ENCODE data around the gene RIMBP2. TPM values are rescaled to one million over a fixed set of nuclear protein-coding genes. Genes with fewer than 3 reads are reported as not detected.

Gene RIMBP2
- total RNA-seq, 1 donor from 2014 or later = not detected

- Histone ChIP-seq H3K9me3 (replicated peaks) (peaks cover 25% of the 10 kb centered on the region), H3K4me1 (no peaks in the 10 kb centered on the region), H3K27ac (replicated peaks) (no peak overlapping the region), H3K27me3 (ENCODE audit: low read depth) (peaks cover 67% of the 10 kb centered on the region), H3K36me3 (no peaks in the 10 kb centered on the region), H3K4me3 (no peak overlapping the region)
- DNase-seq = no peak
- TF ChIP-seq CTCF (IDR thresholded peaks at IDR 0.05; ENCODE audit: borderline replicate concordance) = no peak
- intact Hi-C loops (cut with micrococcal nuclease) = no loop called here
These were observed 247.9 kb downstream of the RIMBP2 start for GRCh38 chr12:130468186-130468585.

GRCh38 chr12:130465626-130466025 lies 250.5 kb downstream of the RIMBP2 start:
- H3K27me3 ChIP-seq (ENCODE audit: low read depth) = peaks cover 72% of the 10 kb centered on the region
- H3K4me1 ChIP-seq = no peaks in the 10 kb centered on the region
- H3K27ac ChIP-seq (replicated peaks) = no peak overlapping the region
- H3K9me3 ChIP-seq (replicated peaks) = peaks cover 25% of the 10 kb centered on the region
- no peak for DNase-seq
- no peak overlapping the region for H3K4me3 ChIP-seq
- H3K36me3 ChIP-seq = no peaks in the 10 kb centered on the region
- no peak for TF ChIP-seq CTCF (IDR thresholded peaks at IDR 0.05; ENCODE audit: borderline replicate concordance)
- intact Hi-C loops (cut with micrococcal nuclease) = no loop called here

- H3K36me3 ChIP-seq = no peaks in the 10 kb centered on the region
- H3K27ac ChIP-seq (replicated peaks) = no peak overlapping the region
- H3K4me1 ChIP-seq = no peaks in the 10 kb centered on the region
- DNase-seq = no peak
- no peak for TF ChIP-seq CTCF (IDR thresholded peaks at IDR 0.05; ENCODE audit: borderline replicate concordance)
- H3K4me3 ChIP-seq = no peak overlapping the region
- H3K27me3 ChIP-seq (ENCODE audit: low read depth) = peaks cover 72% of the 10 kb centered on the region
- peaks cover 25% of the 10 kb centered on the region for H3K9me3 ChIP-seq (replicated peaks)
- intact Hi-C loops (cut with micrococcal nuclease) = no loop called here
These were observed 251.1 kb downstream of the RIMBP2 start for GRCh38 chr12:130465046-130465445.

- peaks cover 25% of the 10 kb centered on the region for H3K9me3 ChIP-seq (replicated peaks)
- H3K4me3 ChIP-seq = no peak overlapping the region
- intact Hi-C loops (cut with micrococcal nuclease) = no loop called here
- no peaks in the 10 kb centered on the region for H3K36me3 ChIP-seq
- H3K27ac ChIP-seq (replicated peaks) = no peak overlapping the region
- no peaks in the 10 kb centered on the region for H3K4me1 ChIP-seq
- peaks cover 71% of the 10 kb centered on the region for H3K27me3 ChIP-seq (ENCODE audit: low read depth)
- TF ChIP-seq CTCF (IDR thresholded peaks at IDR 0.05; ENCODE audit: borderline replicate concordance) = no peak
- no peak for DNase-seq
These were observed 252.1 kb downstream of the RIMBP2 start for GRCh38 chr12:130463818-130464670.

- Histone ChIP-seq H3K4me3 (no peak overlapping the region), H3K36me3 (no peaks in the 10 kb centered on the region), H3K27ac (replicated peaks) (no peak overlapping the region), H3K27me3 (ENCODE audit: low read depth) (peaks cover 70% of the 10 kb centered on the region), H3K4me1 (no peaks in the 10 kb centered on the region), H3K9me3 (replicated peaks) (peaks cover 18% of the 10 kb centered on the region)
- no peak for DNase-seq
- intact Hi-C loops (cut with micrococcal nuclease) = no loop called here
- no peak for TF ChIP-seq CTCF (IDR thresholded peaks at IDR 0.05; ENCODE audit: borderline replicate concordance)
These were observed 252.8 kb downstream of the RIMBP2 start for GRCh38 chr12:130463275-130463658.

Data from left ventricle myocardium inferior (tissue), 1 donor.